ENCODE measurements around the gene TCF12.

The TCF12 gene

DNA sequence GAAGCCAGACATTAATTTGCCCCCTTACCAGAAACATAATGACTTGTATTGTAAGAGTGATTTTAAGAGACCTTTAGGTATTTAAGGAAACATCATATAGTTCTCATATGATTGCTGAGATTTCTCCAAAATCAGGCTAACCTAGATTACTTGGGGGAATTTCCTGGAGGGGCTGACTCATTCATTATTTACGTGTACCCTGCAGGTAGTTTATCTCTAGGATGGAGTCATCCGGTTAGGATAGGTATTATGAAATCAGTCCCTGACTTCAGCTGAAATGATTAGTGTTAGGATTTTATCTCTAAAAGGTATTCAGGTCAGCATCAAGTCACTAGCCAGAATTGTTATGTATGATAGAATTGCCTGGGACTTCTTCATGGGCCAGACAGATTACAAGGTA lies 97.5 kb downstream of the TCF12 start:
- no peak for DNase-seq (ENCODE audit: low read depth)
- no peak for TF ChIP-seq CTCF (conservative IDR thresholded peaks at IDR 0.05; ENCODE audit: control insufficient read depth, insufficient read depth, low read depth, low read length)
- no peak overlapping the region for H3K4me3 ChIP-seq (ENCODE audit: control insufficient read depth, low read depth, low read length)

DNA sequence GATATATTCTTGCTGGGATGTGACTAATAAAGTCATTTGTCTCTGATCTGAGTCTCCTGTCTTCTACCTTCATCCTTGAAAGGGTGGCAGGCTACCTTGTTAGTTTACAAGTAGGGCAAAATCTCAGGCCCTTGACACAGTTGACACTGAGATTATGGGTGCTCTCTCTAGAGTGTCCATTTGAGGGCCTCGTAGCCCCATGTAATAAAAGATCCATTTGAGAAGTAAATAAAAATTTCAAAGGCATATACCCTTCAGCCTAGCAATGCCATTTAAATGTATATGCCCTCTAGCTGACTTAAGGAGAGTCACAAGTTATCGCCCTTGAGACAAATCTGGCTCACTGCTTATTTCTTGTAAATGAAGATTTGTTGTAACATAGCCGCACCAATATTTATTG lies 98.6 kb downstream of the TCF12 start:
- no peak overlapping the region for H3K4me3 ChIP-seq (ENCODE audit: control insufficient read depth, low read depth, low read length)
- peak; percentile 33 for DNase-seq (ENCODE audit: low read depth)
- TF ChIP-seq CTCF (conservative IDR thresholded peaks at IDR 0.05; ENCODE audit: control insufficient read depth, insufficient read depth, low read depth, low read length), result peak; percentile 27

- H3K4me3 ChIP-seq (ENCODE audit: control insufficient read depth, low read depth, low read length), result no peak overlapping the region
- no peak for TF ChIP-seq CTCF (conservative IDR thresholded peaks at IDR 0.05; ENCODE audit: control insufficient read depth, insufficient read depth, low read depth, low read length)
- DNase-seq (ENCODE audit: low read depth), result peak; percentile 31
Observed at GRCh38 chr15:57018151-57018550, 99.7 kb downstream of the TCF12 start.

DNA sequence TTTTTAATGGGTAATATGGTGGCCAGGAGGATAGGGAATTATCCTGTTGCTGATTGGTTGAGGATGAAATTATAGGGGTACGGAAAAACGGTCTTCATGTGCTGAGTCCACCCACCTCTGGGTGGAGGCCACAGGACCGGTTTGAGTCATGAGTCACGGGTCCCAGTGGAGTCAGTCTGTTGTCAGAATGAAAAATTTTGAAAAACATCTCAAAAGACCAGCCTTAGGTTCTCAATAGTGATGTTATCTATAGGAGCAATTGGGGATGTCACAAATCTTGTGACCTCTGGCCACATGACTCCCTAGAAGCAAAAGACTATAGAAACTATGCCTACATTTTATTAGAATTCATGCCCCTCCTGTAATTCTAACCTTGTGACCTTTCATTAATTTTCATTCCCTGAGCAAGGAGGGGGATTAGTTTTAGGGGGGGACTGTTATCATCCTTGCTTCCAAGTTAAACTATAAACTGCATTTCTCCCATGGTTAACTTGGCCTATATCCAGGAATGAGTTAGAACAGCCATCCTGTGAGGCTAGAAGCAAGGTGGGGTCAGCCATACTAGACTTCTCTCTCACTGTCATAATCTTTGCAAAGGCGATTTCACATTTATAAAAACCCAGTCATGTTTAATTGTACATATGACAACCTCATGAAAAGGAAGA lies 101.2 kb downstream of the TCF12 start:
- no peak for TF ChIP-seq CTCF (conservative IDR thresholded peaks at IDR 0.05; ENCODE audit: control insufficient read depth, insufficient read depth, low read depth, low read length)

GRCh38 chr15:57025264-57025926 lies 107.0 kb downstream of the TCF12 start:
- TF ChIP-seq CTCF (conservative IDR thresholded peaks at IDR 0.05; ENCODE audit: control insufficient read depth, insufficient read depth, low read depth, low read length), result no peak
- peak; percentile 77 for DNase-seq (ENCODE audit: low read depth)
- no peak overlapping the region for H3K4me3 ChIP-seq (ENCODE audit: control insufficient read depth, low read depth, low read length)

More for the DNA sequence above, 101.2 kb downstream of the TCF12 start:
- H3K4me3 ChIP-seq (ENCODE audit: control insufficient read depth, low read depth, low read length), result no peak overlapping the region
- peak; percentile 79 for DNase-seq (ENCODE audit: low read depth)

DNA sequence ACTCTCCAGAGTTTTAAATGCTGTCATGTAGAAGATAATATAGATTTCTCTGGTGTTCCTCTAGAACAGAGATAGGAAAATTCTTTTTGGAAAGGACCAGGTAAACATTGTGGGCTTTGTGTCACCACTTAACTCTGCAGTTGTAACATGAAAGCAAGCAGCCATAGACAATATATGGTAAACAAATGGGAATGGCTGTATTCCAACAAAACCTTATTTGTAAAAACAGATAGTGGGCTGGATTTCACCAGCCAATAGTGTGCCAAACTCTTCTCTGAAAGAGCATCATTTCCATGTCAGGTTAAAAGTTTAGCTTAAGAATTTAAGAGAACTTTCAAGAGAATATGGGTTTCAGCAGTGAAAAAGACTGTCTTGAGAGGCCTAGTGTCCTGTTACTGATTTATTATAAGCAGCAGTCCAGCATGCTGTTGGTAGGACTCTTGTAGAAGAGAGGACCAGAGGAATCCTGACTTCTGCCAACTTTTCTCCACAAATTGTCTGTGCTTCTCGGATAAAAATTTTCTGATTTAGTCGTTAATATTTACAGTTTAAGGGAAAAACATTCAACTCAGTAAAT lies 107.7 kb downstream of the TCF12 start:
- TF ChIP-seq CTCF (conservative IDR thresholded peaks at IDR 0.05; ENCODE audit: control insufficient read depth, insufficient read depth, low read depth, low read length), result no peak
- DNase-seq (ENCODE audit: low read depth), result no peak
- no peak overlapping the region for H3K4me3 ChIP-seq (ENCODE audit: control insufficient read depth, low read depth, low read length)

All from fibroblast of mammary gland (primary cell).